Ovary (tissue), 3 donors: ENCODE measurements around the gene SLC29A3.

Experiments used
- POLR2A ChIP-seq: fragments of 450-650 bp; IDR thresholded peaks from one replicate; pipeline ENCODE4 v1.6.1; 2017; ENCODE audit warnings: antibody characterized with exemption, mild to moderate bottlenecking, moderate library complexity
- TF ChIP-seq, protein P1 (sequence below), 3 donors: fragments of 450-650 bp in 2 of 3; fragments of 200-600 bp in 1 of 3; IDR thresholded peaks; one replicate each; pipeline versions ENCODE4 v1.5.1 to v1.8.0; 2016 to 2022; ENCODE audit warnings: antibody characterized with exemption in 3 of 3, mild to moderate bottlenecking in 1 of 3
- donor health status: DM: no; HTN: no; CAD: no.

DNA sequence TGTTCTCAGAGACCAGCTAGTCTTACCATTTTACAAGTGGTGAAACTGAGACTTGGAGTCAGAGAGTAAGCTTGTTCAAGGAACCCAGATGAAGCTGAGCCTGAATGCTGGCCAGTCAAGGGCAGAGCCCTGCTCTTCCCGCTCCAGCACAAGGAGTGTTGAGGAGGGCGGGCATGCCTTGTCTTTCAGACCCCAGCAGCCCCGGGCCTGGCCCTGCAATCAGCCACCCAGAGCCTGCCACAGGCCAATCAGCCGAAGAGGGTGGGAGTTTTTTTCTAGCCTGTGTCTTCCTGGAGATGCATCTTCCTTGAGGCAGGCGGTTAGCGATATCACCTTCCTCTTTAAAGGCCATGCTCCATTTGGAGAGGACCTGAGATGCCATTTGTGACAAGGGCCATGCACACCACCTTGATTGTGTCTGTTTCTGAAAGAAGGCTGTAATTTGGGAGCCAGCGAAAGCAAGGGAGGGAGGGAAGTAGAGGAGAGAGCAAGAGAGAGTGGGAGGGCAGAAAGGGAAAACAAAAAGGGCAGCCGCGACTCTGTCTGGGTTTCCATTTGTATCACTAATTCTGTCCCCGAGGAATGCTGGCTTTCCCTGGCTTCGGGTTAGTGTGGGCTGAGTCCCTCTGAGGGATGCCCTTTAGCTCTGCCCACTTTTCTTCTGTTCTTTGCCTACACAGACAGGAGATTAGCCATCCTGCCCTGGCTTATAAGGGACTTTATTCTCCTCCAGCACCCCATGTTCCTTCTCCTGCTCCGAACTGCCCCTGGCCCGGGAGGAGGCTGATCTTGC is 85.6 kb downstream of the SLC29A3 start:
- TF ChIP-seq, protein P1, sequence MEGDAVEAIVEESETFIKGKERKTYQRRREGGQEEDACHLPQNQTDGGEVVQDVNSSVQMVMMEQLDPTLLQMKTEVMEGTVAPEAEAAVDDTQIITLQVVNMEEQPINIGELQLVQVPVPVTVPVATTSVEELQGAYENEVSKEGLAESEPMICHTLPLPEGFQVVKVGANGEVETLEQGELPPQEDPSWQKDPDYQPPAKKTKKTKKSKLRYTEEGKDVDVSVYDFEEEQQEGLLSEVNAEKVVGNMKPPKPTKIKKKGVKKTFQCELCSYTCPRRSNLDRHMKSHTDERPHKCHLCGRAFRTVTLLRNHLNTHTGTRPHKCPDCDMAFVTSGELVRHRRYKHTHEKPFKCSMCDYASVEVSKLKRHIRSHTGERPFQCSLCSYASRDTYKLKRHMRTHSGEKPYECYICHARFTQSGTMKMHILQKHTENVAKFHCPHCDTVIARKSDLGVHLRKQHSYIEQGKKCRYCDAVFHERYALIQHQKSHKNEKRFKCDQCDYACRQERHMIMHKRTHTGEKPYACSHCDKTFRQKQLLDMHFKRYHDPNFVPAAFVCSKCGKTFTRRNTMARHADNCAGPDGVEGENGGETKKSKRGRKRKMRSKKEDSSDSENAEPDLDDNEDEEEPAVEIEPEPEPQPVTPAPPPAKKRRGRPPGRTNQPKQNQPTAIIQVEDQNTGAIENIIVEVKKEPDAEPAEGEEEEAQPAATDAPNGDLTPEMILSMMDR (IDR thresholded peaks at IDR 0.05): no peak
- no peak for TF ChIP-seq POLR2A
